Activated CD8-positive, alpha-beta T cell treated with anti-CD3 and anti-CD28 coated beads for 36 hours (primary cell): ENCODE results near the gene CDK15. TPM values are rescaled to one million over a fixed set of nuclear protein-coding genes. Genes with fewer than 3 reads are reported as not detected.

ENCODE experiments used
- ATAC-seq: fragments of 200-7000 bp; cut with Tn5 transposase; one replicate; pipeline ENCODE4 v1.10.0; 2021; ENCODE audit warnings: mild to moderate bottlenecking, moderate library complexity
- CTCF ChIA-PET: fragments of 350-600 bp; sonication (Branson Sonifier 250); formaldehyde crosslinking; loops from one replicate; lab custom pipeline; 2021; ENCODE audit warnings: antibody characterized with exemption; lab: Charles Lee
- POLR2A ChIA-PET: fragments of 350-600 bp; sonication (Branson Sonifier 250); formaldehyde crosslinking; loops from one replicate; lab custom pipeline; 2021; ENCODE audit warnings: antibody characterized with exemption; lab: Charles Lee
- DNase-seq: peaks from one replicate; pipeline ENCODE4 v3.0.0-alpha.2; 2020
- H3K27ac Mint-ChIP-seq: one replicate; pipeline ENCODE4 v1.8.0; 2021; ENCODE audit warnings: mild to moderate bottlenecking, mixed read lengths
- H3K27me3 Mint-ChIP-seq: one replicate; pipeline ENCODE4 v1.8.0; 2021; ENCODE audit warnings: mixed read lengths
- H3K36me3 Mint-ChIP-seq: one replicate; pipeline ENCODE4 v1.8.0; 2021; ENCODE audit warnings: low read depth, mixed read lengths
- H3K4me1 Mint-ChIP-seq: one replicate; pipeline ENCODE4 v1.8.0; 2021; ENCODE audit warnings: low read depth, mixed read lengths
- H3K4me3 Mint-ChIP-seq: one replicate; pipeline ENCODE4 v1.8.0; 2021; ENCODE audit warnings: mild to moderate bottlenecking, moderate library complexity, mixed read lengths
- H3K9me3 Mint-ChIP-seq: one replicate; pipeline ENCODE4 v1.8.0; 2021; ENCODE audit warnings: mixed read lengths
- CTCF ChIP-seq: fragments of 200-600 bp; IDR thresholded peaks from one replicate; pipeline ENCODE4 v1.8.0; 2022; ENCODE audit warnings: antibody characterized with exemption, mild to moderate bottlenecking
- intact Hi-C: fragments of 100-400 bp; cut with micrococcal nuclease; formaldehyde crosslinking; loops from one replicate; pipeline ENCODE4 v1.10.0; 2022
- total RNA-seq, 2 experiments: library from RNA; stranded (reverse); gene quantifications; one replicate each; pipeline ENCODE4 v1.2.3, GENCODE V29; 2021

The CDK15 gene
- total RNA-seq, 2 experiments from 2014 or later, result not detected

GRCh38 chr2:201813996-201814760, 7.8 kb downstream of the CDK15 start:
- ATAC-seq, result no peak
- H3K27me3 Mint-ChIP-seq, result peaks cover 10% of the 10 kb centered on the region

GRCh38 chr2:201816657-201817575, 10.6 kb downstream of the CDK15 start:
- intact Hi-C loops, result no loop called here
- Mint-ChIP-seq H3K27me3 (peaks cover 9% of the 10 kb centered on the region), H3K36me3 (no peaks in the 10 kb centered on the region), H3K27ac (no peak overlapping the region), H3K9me3 (no peaks in the 10 kb centered on the region), H3K4me1 (no peaks in the 10 kb centered on the region), H3K4me3 (no peak overlapping the region)
- CTCF ChIA-PET, result no interaction called here
- DNase-seq, result no peak
- ATAC-seq, result no peak
- POLR2A ChIA-PET, result no interaction called here
- no peak for TF ChIP-seq CTCF

More at GRCh38 chr2:201813996-201814760, 7.8 kb downstream of the CDK15 start:
- intact Hi-C loops, result no loop called here
- ChIA-PET CTCF (no interaction called here), POLR2A (no interaction called here)
- no peaks in the 10 kb centered on the region for H3K4me1 Mint-ChIP-seq
- no peak for DNase-seq
- H3K4me3 Mint-ChIP-seq, result no peak overlapping the region
- H3K27ac Mint-ChIP-seq, result no peak overlapping the region
- H3K9me3 Mint-ChIP-seq, result no peaks in the 10 kb centered on the region
- no peaks in the 10 kb centered on the region for H3K36me3 Mint-ChIP-seq
- no peak for TF ChIP-seq CTCF

GRCh38 chr2:201820383-201821007, 14.2 kb downstream of the CDK15 start:
- Mint-ChIP-seq H3K27ac (no peak overlapping the region), H3K27me3 (peaks cover 5% of the 10 kb centered on the region), H3K4me1 (no peaks in the 10 kb centered on the region), H3K9me3 (no peaks in the 10 kb centered on the region), H3K36me3 (no peaks in the 10 kb centered on the region), H3K4me3 (no peak overlapping the region)
- DNase-seq (no peak), ATAC-seq (no peak)
- POLR2A ChIA-PET, result no interaction called here
- intact Hi-C loops, result no loop called here
- TF ChIP-seq CTCF, result no peak
- CTCF ChIA-PET, result no interaction called here

- no peak for DNase-seq
- Mint-ChIP-seq H3K4me1 (no peaks in the 10 kb centered on the region), H3K27ac (no peak overlapping the region), H3K27me3 (peaks cover 5% of the 10 kb centered on the region), H3K4me3 (no peak overlapping the region), H3K36me3 (no peaks in the 10 kb centered on the region), H3K9me3 (no peaks in the 10 kb centered on the region)
- POLR2A ChIA-PET, result no interaction called here
- intact Hi-C loops, result no loop called here
- ATAC-seq, result no peak
- TF ChIP-seq CTCF, result no peak
- CTCF ChIA-PET, result no interaction called here
Observed at GRCh38 chr2:201821080-201821479, 14.7 kb downstream of the CDK15 start.
